ENCODE data around the gene SORCS2.

GRCh38 chr4:7212101-7212674 lies 19.9 kb downstream of the SORCS2 start:
- TF ChIP-seq, protein P1, sequence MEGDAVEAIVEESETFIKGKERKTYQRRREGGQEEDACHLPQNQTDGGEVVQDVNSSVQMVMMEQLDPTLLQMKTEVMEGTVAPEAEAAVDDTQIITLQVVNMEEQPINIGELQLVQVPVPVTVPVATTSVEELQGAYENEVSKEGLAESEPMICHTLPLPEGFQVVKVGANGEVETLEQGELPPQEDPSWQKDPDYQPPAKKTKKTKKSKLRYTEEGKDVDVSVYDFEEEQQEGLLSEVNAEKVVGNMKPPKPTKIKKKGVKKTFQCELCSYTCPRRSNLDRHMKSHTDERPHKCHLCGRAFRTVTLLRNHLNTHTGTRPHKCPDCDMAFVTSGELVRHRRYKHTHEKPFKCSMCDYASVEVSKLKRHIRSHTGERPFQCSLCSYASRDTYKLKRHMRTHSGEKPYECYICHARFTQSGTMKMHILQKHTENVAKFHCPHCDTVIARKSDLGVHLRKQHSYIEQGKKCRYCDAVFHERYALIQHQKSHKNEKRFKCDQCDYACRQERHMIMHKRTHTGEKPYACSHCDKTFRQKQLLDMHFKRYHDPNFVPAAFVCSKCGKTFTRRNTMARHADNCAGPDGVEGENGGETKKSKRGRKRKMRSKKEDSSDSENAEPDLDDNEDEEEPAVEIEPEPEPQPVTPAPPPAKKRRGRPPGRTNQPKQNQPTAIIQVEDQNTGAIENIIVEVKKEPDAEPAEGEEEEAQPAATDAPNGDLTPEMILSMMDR (IDR thresholded peaks at IDR 0.05; ENCODE audit: poor library complexity, severe bottlenecking) = no peak
- TF ChIP-seq EZH2 (IDR thresholded peaks at IDR 0.05; ENCODE audit: borderline replicate concordance, insufficient read depth, low read length, poor library complexity, severe bottlenecking) (no peak), TAF1 (IDR thresholded peaks at IDR 0.05; ENCODE audit: low read depth) (no peak), RAD21 (conservative IDR thresholded peaks at IDR 0.05) (no peak), SMC3 (conservative IDR thresholded peaks at IDR 0.05; ENCODE audit: poor library complexity) (no peak)

Measured in neural cell (in vitro differentiated cells).